Left renal pelvis (tissue), 4 donors: ENCODE measurements around the gene LPXN. TPM values are rescaled to one million over a fixed set of nuclear protein-coding genes. Genes with fewer than 3 reads are reported as not detected.
"Not testable (repeated sequence)": the region's sequence is repeated elsewhere in the genome, so short reads cannot be mapped to it uniquely, and the experiment has no call there.

Source experiments
- DNase-seq, 4 donors: peaks; one replicate each; pipeline ENCODE4 v3.0.0-alpha.2; 2013; ENCODE audit warnings: low read depth in 4 of 4, low spot score in 3 of 4
- polyA plus RNA-seq, 4 donors: library from polyadenylated mRNA; unstranded; fragments of 120-200 nt; gene quantifications; one replicate each; pipeline ENCODE4 v1.2.1, GENCODE V29; 2013; ENCODE audit not compliant: insufficient read length in 4 of 4

LPXN gene
- polyA plus RNA-seq, 4 donors, result 7.1 to 8.6 (median 8.2) TPM

- DNase-seq, result peak; percentile 81 to 88 (median 84)
Measured at GRCh38 chr11:58579192-58580129, 3.8 kb upstream of the LPXN start.

DNA sequence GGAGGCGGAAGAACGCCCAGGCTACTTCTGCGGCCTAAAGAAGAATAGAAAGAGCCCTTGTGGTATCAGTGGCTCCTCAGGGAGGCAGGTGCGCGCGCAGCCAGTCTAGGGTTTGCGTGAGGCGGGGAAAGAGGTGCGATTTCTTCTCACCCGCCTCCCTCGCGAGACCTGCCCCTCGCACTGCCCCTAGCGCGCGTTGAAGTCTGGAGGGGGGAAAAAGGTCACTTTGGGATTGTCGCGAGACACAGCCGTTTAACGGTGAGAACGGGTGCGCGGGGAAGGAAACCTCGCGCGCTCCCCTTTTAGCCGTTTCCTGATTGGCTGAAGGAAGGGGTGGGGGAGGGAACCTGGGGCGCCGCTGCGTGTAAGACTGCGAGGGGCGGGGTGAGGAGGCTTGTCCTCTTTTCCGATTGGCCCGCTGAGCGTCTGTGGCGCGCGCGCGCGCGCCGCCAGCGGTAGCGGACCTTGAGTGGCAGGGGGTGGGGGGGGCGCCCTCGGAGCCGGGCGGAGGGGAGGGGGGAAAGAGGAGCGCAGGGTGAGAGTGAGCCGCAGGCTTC lies 3.1 kb upstream of the LPXN start, which contains the start of gene ZFP91:
Gene ZFP91 (plus strand): TSS at position 429 of the 557 bp plus-strand sequence. CDS start 219 bp downstream, outside the sequence.
- DNase-seq, result peak; percentile 93 to 97 (median 95)

DNA sequence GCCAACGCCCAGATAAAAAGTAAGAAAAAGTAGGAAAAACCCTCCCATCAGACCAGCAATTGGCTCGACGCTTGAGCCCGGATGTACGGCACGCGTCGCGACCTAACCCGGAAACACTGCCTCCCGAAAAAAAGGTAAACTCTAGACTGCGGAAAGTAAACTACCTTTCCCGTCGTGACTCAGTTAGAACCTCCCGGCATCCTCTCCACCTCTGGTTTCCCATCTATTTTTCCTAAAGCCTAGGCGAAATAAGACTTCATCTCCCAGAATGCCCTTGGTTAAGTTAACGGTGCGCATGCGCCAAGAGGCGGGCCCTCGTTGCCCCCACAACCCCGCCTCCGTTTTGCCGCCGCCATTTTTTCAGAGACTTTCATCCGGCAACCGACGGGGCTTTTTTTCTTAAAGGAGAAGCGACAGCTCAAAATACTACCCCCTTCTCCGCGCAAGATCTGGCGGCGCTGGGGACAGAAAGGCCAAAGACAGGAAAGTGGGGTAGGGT lies 2.5 kb upstream of the LPXN start:
- DNase-seq, result peak; percentile 93 to 97 (median 96)

GRCh38 chr11:58577555-58578135 lies 2.0 kb upstream of the LPXN start:
- peak in 1 of 4 donors; percentile 29 for DNase-seq

GRCh38 chr11:58576887-58577471 lies 1.3 kb upstream of the LPXN start:
- DNase-seq, result peak in 1 of 4 donors; percentile 18

DNA sequence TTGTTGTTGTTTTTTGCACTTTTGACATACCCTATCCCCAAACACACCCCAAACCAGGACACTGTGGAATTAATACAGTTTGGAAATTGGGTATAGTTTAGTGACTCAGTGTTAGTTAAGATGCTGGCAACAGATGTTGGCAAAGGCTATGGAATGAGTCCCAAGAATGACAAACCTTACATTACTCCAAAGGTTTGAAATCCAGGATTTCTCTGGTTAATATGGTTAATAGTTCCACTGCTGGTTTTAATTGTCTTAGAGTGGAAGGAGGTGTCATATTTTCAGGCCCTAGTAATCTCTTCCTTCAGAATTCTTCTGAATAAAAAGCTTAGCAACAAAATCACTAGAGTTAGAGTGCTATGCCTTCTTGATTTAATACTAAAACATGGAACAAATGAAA lies 775 bp downstream of the LPXN start:
- no peak for DNase-seq

DNA sequence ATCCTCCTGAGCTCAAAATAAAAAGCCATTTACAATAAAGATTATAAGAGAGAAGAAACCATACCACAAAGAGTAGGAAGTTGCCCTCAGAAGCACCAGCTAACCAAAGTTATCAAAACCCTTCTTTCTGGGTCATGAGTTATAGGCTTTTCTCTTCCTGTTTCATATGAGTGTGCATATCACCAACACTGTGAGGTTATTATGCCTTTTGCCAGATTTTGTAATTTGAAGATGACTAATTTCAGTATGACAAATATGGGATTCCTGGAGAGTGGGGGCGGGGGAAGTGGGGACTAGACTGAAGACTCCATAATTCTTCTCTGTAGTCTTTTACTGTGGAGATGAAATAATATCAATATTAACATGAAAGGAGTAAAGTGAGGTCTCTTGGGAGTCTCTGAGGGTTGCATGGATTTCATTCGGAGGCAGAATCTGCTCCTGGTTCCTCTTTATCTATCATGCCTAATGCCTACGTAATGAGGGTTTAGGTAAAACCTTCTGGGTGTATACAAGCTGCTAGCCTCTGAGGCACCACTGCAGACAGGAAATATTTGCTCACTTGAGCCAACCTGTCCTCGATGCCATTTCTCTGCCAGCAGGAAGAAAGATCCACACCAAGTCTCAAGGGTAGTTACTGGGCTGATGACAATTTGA lies 2.1 kb downstream of the LPXN start:
- no peak for DNase-seq

DNA sequence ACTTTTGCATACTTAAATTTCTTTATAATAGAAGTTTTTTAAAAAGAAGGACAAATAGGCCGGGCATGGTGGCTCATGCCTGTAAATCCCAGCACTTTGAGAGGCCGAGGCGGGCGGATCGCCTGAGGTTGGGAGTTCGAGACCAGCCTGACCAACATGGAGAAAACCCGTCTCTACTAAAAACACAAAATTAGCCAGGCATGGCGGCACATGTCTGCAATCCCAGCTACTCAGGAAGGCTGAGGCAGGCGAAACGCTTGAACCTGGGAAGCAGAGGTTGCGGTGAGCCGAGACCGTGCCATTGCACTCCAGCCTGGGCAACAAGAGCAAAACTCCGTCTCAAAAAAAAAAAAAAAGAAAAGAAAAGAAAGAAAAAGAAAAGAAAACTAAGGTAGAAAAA lies 2.8 kb downstream of the LPXN start:
- not testable (repeated sequence) for DNase-seq

DNA sequence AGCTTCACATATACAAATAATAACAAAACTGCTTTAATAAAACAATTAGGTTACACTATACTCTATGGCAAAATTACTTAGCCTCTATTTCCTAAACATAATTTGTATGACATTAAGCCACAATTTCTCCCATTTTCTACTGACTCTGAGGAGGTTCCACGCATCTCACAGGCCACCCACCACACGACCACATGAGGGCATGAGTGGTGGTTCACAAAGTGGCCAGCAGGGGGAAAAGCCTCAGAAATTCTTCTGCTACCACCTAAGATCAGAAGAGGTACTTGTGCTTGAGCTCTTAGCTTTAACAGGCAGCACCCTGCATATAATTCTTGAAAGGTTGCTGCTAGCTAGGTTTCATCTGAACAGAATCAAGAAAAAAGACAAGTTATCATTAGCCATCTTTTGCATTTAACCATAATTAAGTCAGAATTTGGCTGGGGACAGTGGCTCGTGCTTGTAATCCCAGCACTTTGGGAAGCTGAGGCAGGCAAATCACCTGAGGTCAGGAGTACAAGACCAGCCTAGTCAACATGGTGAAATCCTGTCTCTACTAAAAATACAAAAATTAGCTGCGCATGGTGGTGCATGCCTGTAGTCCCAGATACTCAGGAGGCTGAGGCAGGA lies 7.7 kb downstream of the LPXN start:
- no peak for DNase-seq

- no peak for DNase-seq
Measured at GRCh38 chr11:58564231-58564630, 11.4 kb downstream of the LPXN start.

- DNase-seq, result no peak
Measured at GRCh38 chr11:58562375-58562800, 13.3 kb downstream of the LPXN start.

DNA sequence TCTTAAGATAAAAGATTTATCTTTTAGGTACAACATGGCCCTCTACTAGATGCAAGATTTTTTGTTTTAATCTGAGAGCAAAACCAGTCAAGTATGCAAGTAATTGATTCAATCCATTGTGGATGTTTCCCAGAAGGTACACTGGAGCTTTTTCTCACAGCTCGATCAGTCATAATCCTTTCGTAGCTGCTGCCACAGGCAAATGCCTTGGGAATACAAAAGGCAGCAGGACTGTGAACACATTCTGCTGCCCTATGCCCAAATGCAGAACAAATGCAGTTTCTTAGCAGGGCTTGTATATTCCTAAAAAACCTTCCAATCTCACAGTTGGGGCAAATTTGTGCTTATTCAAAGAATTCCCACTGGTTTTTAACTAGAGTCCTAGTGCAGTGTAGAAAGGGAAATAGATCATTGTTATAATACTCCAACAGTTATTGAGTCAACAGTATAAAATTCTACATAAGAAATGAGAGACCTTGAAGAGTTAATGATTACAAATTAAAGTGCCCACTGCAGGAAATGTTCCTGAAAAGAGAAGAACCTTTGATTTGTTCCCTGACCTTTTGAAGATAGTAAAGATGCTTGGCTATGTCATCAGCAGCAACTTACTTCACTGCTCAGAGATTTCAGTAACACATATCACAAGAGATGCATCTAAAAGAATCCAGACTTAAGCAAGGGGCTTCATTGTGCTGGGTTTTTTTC lies 14.1 kb downstream of the LPXN start:
- no peak for DNase-seq

GRCh38 chr11:58560842-58561241 lies 14.8 kb downstream of the LPXN start:
- no peak for DNase-seq

GRCh38 chr11:58549644-58550043 lies 26.0 kb downstream of the LPXN start:
- DNase-seq, result no peak

- no peak for DNase-seq
Measured at GRCh38 chr11:58546841-58547240, 28.8 kb downstream of the LPXN start.

GRCh38 chr11:58531865-58532341 lies 43.8 kb downstream of the LPXN start:
- DNase-seq, result no peak

DNA sequence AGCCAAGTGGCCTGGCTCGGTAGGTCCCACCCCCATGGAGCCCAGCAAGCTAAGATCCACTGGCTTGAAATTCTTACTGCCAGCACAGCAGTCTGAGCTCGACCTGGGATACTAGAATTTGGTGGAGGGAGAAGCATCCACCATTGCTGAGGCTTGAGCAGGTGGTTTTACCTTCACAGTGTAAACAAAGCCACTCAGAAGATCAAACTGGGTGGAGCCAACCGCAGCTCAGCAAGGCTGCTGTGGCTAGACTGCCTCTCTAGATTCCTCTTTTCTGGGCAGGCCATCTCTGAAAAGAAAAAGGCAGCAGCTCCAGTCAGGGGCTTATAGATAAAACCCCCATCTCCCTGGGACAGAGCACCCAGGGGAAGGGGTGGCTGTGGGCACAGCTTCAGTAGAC lies 45.4 kb downstream of the LPXN start:
- no peak for DNase-seq

DNA sequence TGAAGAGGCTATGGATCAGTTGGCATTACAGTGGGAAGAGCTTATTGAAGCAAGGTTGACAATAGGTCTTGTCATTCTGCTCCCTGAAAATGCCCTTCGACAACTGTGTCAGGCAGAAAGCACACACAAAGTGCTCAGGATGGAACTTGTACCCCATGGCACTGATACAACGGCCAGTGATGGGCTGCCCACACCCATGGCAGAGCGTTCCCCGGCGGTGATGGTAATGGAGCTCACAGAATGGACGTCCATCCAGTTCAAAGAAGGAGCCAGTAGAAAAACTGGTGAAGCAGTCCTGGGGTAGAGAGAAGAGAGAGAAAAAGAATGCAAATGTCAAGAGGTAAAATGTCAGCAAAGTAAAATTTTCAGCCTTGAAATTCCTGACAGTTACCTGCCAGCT lies 48.2 kb downstream of the LPXN start:
- no peak for DNase-seq

DNA sequence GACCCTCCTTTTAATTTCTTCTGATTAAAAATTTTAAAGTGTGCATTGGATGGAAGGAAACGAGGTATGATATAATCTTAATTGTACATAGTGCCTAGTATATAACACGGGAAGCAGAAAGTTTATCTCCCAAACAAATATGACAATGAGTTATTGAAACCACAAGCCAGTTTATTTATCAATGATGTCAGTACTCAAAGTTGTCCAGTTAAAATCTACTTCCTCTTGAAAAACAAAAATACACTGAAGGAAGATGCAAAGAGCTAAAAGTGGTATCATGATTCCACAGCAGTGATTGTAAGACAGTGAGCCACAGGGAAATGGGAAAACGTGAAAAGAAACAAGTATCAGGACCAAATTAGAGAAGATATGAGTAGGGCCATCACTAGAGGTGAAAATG lies 48.9 kb downstream of the LPXN start:
- DNase-seq, result no peak
